Liver (tissue), 3 donors: ENCODE results near the gene WNT7B.

Experiments
- EGR1 ChIP-seq, 2 donors: IDR thresholded peaks; 2 replicates each; pipeline ENCODE4 v1.6.1; 2016 to 2018; ENCODE audit warnings: antibody characterized with exemption in 2 of 2, low read depth in 2 of 2
- GABPA ChIP-seq, 2 donors: IDR thresholded peaks in 1 of 2; conservative IDR thresholded peaks in 1 of 2; 2 replicates each; pipeline ENCODE4 v1.6.1; 2016; ENCODE audit warnings: antibody characterized with exemption in 2 of 2, mild to moderate bottlenecking in 1 of 2, moderate library complexity in 1 of 2
- SP1 ChIP-seq: IDR thresholded peaks from 2 replicates; pipeline ENCODE4 v1.6.1; 2018; ENCODE audit warnings: antibody characterized with exemption, mild to moderate bottlenecking
- TAF1 ChIP-seq: conservative IDR thresholded peaks from 2 replicates; pipeline ENCODE4 v1.6.1; 2016; ENCODE audit warnings: antibody characterized with exemption, mild to moderate bottlenecking
- TF ChIP-seq, protein P1 (sequence below): IDR thresholded peaks from 2 replicates; pipeline ENCODE4 v1.6.1; 2016; ENCODE audit warnings: antibody characterized with exemption
- TF ChIP-seq, protein P2 (sequence below): fragments of 150-350 bp; IDR thresholded peaks from 2 replicates; pipeline ENCODE4 v1.5.1; 2017; ENCODE audit warnings: improper control_type of control experiment, low read depth, low read length; ENCODE audit not compliant: missing input control
- TF ChIP-seq, protein P3 (sequence below): IDR thresholded peaks from 2 replicates; pipeline ENCODE4 v1.6.1; 2016; ENCODE audit warnings: antibody characterized with exemption
- donor health status: healthy.
- donor health status: healthy.

DNA sequence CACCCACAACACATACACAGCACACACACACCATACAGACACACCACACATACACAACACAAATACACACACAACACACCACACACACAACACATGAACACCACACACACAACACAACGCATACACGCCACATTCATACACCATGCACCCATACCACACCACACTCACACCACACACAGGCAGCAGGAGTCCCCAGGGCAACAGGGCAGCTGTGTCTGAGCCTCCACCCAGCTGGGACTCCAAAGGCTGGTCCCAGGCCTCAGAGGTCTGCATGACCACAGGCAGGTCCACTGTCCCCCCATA is 3.3 kb upstream of the WNT7B start:
- TF ChIP-seq, protein P1, sequence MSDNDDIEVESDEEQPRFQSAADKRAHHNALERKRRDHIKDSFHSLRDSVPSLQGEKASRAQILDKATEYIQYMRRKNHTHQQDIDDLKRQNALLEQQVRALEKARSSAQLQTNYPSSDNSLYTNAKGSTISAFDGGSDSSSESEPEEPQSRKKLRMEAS: no peak
- TF ChIP-seq EGR1 (IDR thresholded peaks at IDR 0.05; ENCODE audit: low read depth in 2 of 2) (no peak), TAF1 (no peak), GABPA (IDR thresholded peaks at IDR 0.05 in 1 of 2, conservative IDR thresholded peaks at IDR 0.05 in 1 of 2) (no peak), SP1 (no peak)
- TF ChIP-seq, protein P2, sequence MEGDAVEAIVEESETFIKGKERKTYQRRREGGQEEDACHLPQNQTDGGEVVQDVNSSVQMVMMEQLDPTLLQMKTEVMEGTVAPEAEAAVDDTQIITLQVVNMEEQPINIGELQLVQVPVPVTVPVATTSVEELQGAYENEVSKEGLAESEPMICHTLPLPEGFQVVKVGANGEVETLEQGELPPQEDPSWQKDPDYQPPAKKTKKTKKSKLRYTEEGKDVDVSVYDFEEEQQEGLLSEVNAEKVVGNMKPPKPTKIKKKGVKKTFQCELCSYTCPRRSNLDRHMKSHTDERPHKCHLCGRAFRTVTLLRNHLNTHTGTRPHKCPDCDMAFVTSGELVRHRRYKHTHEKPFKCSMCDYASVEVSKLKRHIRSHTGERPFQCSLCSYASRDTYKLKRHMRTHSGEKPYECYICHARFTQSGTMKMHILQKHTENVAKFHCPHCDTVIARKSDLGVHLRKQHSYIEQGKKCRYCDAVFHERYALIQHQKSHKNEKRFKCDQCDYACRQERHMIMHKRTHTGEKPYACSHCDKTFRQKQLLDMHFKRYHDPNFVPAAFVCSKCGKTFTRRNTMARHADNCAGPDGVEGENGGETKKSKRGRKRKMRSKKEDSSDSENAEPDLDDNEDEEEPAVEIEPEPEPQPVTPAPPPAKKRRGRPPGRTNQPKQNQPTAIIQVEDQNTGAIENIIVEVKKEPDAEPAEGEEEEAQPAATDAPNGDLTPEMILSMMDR: no peak
- TF ChIP-seq, protein P3, sequence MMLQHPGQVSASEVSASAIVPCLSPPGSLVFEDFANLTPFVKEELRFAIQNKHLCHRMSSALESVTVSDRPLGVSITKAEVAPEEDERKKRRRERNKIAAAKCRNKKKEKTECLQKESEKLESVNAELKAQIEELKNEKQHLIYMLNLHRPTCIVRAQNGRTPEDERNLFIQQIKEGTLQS: no peak
